Measurements from ENCODE around the gene CCDC24. TPM values are rescaled to one million over a fixed set of nuclear protein-coding genes. Genes with fewer than 3 reads are reported as not detected.

Gene CCDC24
- total RNA-seq, 2 donors from 2014 or later = 6.7 to 21.1 TPM

DNA sequence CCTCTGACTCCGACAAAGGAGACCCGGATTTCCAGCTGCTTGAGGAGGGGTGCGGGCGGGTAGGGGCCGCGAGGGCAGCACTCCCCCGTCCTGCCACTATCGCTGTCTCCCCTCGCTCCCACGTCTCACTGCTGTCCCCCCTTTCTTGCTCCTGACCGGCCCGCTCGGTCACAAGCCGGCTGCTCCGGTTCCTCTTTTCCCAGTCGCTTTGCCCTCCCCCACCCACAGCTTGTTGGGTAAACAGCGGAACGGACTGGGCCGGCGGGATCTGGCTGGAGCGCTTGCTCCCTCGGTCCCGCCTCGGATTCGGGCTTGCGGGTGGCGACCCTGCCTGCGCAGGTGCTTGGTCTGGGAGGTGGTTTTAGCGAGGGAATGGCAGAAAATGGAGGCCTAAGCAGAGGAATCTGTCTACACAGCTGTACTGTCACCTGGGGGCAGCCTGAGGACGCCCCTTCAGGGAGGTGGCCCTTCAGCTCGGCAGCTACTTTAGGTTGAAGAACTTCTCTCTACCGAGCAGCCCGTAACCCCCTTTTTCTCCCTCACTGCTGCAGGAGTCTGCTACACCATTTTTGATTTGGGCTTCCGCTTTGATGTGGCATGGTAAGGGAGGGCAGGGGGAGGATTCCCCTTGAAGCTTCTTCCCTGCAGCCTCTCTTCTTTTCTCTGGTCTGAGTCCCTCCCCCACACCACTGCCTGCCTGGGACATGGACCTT, 16.0 kb upstream of the CCDC24 start:
- Histone ChIP-seq H3K27me3 (no peaks in the 10 kb centered on the region), H3K36me3 (replicated peaks in 1 of 2; ENCODE audit: insufficient read depth in 1 of 2, low read depth in 2 of 2) (peaks cover 0 to 4% of the 10 kb centered on the region in 2 donors), H3K9me3 (no peaks in the 10 kb centered on the region), H3K4me3 (peak overlapping the region; percentile 71 to 90), H3K4me1 (peaks cover 62% of the 10 kb centered on the region), H3K27ac (peak overlapping the region; percentile 88 to 98 (median 94))
- DNase-seq (peak; percentile 70 to 80 (median 73)), ATAC-seq (peak; percentile 25)
- TF ChIP-seq, protein P1, sequence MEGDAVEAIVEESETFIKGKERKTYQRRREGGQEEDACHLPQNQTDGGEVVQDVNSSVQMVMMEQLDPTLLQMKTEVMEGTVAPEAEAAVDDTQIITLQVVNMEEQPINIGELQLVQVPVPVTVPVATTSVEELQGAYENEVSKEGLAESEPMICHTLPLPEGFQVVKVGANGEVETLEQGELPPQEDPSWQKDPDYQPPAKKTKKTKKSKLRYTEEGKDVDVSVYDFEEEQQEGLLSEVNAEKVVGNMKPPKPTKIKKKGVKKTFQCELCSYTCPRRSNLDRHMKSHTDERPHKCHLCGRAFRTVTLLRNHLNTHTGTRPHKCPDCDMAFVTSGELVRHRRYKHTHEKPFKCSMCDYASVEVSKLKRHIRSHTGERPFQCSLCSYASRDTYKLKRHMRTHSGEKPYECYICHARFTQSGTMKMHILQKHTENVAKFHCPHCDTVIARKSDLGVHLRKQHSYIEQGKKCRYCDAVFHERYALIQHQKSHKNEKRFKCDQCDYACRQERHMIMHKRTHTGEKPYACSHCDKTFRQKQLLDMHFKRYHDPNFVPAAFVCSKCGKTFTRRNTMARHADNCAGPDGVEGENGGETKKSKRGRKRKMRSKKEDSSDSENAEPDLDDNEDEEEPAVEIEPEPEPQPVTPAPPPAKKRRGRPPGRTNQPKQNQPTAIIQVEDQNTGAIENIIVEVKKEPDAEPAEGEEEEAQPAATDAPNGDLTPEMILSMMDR (IDR thresholded peaks at IDR 0.05) = no peak
- TF ChIP-seq POLR2A (IDR thresholded peaks at IDR 0.05) = no peak
- 1% methylated on average over 19 to 34 of the region's 34 CpGs for WGBS, 2 donors
- intact Hi-C loops (cut with DNase I) = no loop called here

DNA sequence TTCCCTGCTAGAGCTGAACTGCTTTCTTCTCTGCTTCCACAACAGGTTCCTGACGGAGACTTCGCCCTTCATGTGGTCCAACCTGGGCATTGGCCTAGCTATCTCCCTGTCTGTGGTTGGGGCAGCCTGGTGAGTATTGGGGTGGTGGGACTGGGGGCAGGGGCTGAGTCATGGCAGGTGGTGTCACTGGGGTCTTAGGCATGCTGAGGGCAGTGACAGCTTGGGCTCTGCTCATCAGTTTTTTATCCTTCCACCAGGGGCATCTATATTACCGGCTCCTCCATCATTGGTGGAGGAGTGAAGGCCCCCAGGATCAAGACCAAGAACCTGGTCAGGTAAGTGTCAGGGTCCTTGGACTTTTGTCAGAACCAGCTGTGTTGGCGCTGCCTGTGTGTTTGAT, 15.4 kb upstream of the CCDC24 start:
- H3K27ac ChIP-seq = peak overlapping the region in 3 of 4 donors; percentile 88 to 98 (median 98)
- H3K4me3 ChIP-seq = peak overlapping the region; percentile 71 to 90
- H3K27me3 ChIP-seq = no peaks in the 10 kb centered on the region
- H3K9me3 ChIP-seq = no peaks in the 10 kb centered on the region
- no peak for TF ChIP-seq POLR2A (IDR thresholded peaks at IDR 0.05)
- TF ChIP-seq, protein P1 (IDR thresholded peaks at IDR 0.05) = no peak
- ATAC-seq (no peak), DNase-seq (no peak)
- intact Hi-C loops (cut with DNase I) = no loop called here
- H3K36me3 ChIP-seq (replicated peaks in 1 of 2; ENCODE audit: insufficient read depth in 1 of 2, low read depth in 2 of 2) = peaks cover 0 to 4% of the 10 kb centered on the region in 2 donors
- WGBS, 2 donors = 27 to 49% methylated on average over 4 of the region's 4 CpGs
- H3K4me1 ChIP-seq = peaks cover 62% of the 10 kb centered on the region

DNA sequence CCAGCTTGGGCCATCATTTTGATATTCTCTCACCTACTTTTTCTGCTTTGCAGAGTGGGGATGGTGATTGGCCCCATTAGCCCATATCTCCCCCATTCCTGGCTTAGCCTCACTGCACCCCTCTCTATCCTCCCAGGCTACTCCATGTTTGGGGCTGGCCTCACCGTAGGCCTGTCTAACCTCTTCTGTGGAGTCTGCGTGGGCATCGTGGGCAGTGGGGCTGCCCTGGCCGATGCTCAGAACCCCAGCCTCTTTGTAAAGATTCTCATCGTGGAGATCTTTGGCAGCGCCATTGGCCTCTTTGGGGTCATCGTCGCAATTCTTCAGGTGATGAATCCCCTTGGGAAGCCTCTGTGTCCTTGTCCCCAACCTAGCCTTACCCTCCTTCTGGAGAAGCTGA, 14.5 kb upstream of the CCDC24 start:
- Histone ChIP-seq H3K36me3 (replicated peaks in 1 of 2; ENCODE audit: insufficient read depth in 1 of 2, low read depth in 2 of 2) (peaks cover 0 to 4% of the 10 kb centered on the region in 2 donors), H3K4me1 (peaks cover 59% of the 10 kb centered on the region), H3K27ac (no peak overlapping the region), H3K4me3 (no peak overlapping the region), H3K9me3 (no peaks in the 10 kb centered on the region), H3K27me3 (no peaks in the 10 kb centered on the region)
- 76 to 78% methylated on average over 8 of the region's 8 CpGs for WGBS, 2 donors
- DNase-seq = no peak
- intact Hi-C loops (cut with DNase I) = no loop called here
- no peak for TF ChIP-seq POLR2A (IDR thresholded peaks at IDR 0.05)
- TF ChIP-seq, protein P1 (IDR thresholded peaks at IDR 0.05) = no peak
- no peak for ATAC-seq

DNA sequence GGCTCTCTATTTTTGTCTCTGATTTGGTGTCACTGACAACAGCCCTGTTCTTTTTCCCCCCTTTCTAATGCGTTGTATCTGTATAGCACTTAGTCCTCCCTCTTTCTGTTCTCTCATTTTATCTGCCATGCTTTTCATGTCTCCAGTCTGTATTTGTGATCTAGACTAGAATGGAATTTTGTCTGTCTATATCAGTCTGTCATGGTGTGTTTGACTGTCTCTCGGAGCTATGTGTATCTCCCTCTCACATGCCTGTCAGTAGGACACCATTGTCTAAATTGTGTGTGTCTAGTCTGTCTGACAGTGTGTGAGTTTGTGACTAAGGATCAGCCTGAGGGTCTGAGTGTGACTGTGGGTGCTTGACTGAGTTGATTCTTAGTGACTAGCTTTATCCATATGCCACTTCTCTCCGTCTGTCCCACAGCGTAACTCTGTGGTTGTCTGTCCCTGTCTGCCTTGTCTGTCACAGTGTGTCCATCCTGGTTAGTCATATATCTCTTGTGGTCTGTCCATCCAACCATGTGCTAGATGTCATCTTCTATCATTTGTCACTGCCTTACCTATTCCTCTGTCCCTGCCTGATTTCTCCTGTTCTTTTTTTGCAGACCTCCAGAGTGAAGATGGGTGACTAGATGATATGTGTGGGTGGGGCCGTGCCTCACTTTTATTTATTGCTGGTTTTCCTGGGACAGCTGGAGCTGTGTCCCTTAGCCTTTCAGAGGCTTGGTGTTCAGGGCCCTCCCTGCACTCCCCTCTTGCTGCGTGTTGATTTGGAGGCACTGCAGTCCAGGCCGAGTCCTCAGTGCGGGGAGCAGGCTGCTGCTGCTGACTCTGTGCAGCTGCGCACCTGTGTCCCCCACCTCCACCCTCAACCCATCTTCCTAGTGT, 13.8 kb upstream of the CCDC24 start:
- no peak for ATAC-seq
- DNase-seq = no peak
- no peak overlapping the region for H3K4me3 ChIP-seq
- no peaks in the 10 kb centered on the region for H3K27me3 ChIP-seq
- TF ChIP-seq, protein P1 (IDR thresholded peaks at IDR 0.05) = no peak
- no peak for TF ChIP-seq POLR2A (IDR thresholded peaks at IDR 0.05)
- H3K9me3 ChIP-seq = no peaks in the 10 kb centered on the region
- 63 to 70% methylated on average over 9 of the region's 9 CpGs for WGBS, 2 donors
- intact Hi-C loops (cut with DNase I) = no loop called here
- H3K27ac ChIP-seq = peak overlapping the region in 2 of 4 donors; percentile 55 to 66
- peaks cover 59% of the 10 kb centered on the region for H3K4me1 ChIP-seq
- H3K36me3 ChIP-seq (replicated peaks in 1 of 2; ENCODE audit: insufficient read depth in 1 of 2, low read depth in 2 of 2) = peaks cover 0 to 4% of the 10 kb centered on the region in 2 donors
